ENCODE results near the gene MARCHF3. TPM values are rescaled to one million over a fixed set of nuclear protein-coding genes. Genes with fewer than 3 reads are reported as not detected.

The MARCHF3 gene
- total RNA-seq, 1 donor from 2014 or later = 25.9 TPM

- DNase-seq (ENCODE audit: extremely low read depth, low read depth, low spot score) = no peak
Measured at GRCh38 chr5:126826619-126827215, 203.6 kb downstream of the MARCHF3 start.

GRCh38 chr5:126819253-126819652, 211.1 kb downstream of the MARCHF3 start:
- no peak for DNase-seq (ENCODE audit: extremely low read depth, low read depth, low spot score)

DNA sequence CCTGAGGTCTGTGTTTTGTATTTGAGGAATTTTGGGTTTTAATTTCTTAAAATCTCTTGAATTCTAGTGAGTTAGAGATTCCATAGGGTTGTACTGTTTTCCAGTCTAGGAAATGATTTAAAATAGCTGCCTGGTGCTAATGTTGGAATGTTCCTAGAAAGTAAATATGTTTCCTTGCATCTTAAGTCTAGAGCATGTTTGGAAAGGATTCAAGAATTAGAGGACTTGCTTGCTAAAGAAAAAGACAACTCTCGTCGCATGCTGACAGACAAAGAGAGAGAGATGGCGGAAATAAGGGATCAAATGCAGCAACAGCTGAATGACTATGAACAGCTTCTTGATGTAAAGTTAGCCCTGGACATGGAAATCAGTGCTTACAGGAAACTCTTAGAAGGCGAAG, 211.6 kb downstream of the MARCHF3 start:
- no peak for DNase-seq (ENCODE audit: extremely low read depth, low read depth, low spot score)

Other genes with a start within 250 kb of the MARCHF3 start
- 1.3 and 10.3 TPM in 2 replicates for gene C5orf63, start 42.9 kb upstream of the MARCHF3 start, total RNA-seq

Data from glomerular endothelial cell (primary cell).